ENCODE measurements around the gene AGAP1. TPM values are rescaled to one million over a fixed set of nuclear protein-coding genes. Genes with fewer than 3 reads are reported as not detected.

AGAP1 gene
- total and polyA plus RNA-seq, 8 donors = 5.0 to 27.6 (median 17.4) TPM

DNA sequence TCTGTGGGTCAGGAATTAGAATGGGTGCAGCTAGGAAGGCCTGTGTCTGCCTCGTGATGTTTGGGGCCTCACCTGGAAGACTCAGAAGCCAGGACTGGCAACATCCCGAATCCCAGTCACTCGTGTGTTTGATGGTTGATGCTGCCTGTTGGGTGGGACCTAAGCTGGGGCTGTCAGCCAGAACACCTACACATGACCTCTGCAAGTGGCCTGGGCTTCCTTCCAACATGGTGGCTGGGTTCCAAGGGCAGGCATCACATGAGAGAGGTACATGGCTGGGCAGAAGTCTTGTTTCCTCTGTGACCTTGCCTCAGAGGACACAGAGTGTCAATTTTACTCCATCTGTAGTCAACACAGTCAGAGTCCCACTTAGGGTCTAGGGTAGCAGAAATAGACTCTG, 496.5 kb downstream of the AGAP1 start:
- intact Hi-C loops (cut with DNase I) = no loop called here
- FAIRE-seq (no peak), DNase-seq (peak in 2 of 6 donors; percentile 16 to 38), ATAC-seq (no peak)
- H3K4me3 ChIP-seq = no peak overlapping the region
- 87 to 92% methylated on average over 3 of the region's 3 CpGs for WGBS, 2 donors
- H3K27ac ChIP-seq = no peak overlapping the region
- H3K4me1 ChIP-seq = no peaks in the 10 kb centered on the region
- H3K27me3 ChIP-seq = no peaks in the 10 kb centered on the region
- no peaks in the 10 kb centered on the region for H3K36me3 ChIP-seq
- no peaks in the 10 kb centered on the region for H3K9me3 ChIP-seq
- TF ChIP-seq, protein P1, sequence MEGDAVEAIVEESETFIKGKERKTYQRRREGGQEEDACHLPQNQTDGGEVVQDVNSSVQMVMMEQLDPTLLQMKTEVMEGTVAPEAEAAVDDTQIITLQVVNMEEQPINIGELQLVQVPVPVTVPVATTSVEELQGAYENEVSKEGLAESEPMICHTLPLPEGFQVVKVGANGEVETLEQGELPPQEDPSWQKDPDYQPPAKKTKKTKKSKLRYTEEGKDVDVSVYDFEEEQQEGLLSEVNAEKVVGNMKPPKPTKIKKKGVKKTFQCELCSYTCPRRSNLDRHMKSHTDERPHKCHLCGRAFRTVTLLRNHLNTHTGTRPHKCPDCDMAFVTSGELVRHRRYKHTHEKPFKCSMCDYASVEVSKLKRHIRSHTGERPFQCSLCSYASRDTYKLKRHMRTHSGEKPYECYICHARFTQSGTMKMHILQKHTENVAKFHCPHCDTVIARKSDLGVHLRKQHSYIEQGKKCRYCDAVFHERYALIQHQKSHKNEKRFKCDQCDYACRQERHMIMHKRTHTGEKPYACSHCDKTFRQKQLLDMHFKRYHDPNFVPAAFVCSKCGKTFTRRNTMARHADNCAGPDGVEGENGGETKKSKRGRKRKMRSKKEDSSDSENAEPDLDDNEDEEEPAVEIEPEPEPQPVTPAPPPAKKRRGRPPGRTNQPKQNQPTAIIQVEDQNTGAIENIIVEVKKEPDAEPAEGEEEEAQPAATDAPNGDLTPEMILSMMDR (IDR thresholded peaks at IDR 0.05) = no peak

DNA sequence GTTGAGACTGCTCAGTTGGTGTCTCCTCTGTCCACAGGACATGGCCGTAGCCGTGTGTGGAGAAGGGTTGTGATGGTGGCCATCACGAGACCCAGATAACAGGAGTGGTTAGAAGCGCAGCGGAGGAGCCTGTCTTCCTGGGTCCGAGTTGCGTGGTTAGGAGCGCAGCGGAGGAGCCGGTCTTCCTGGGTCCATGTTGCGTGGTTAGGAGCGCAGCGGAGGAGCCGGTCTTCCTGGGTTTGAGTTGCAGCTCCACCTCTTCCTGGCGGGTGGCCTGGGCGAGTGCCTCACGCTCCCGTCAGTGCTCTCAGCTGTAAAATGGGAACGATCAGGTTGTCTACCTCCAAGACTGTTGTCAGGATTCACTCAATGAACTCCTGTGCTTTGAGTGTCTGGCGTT, 498.2 kb downstream of the AGAP1 start:
- no peaks in the 10 kb centered on the region for H3K27me3 ChIP-seq
- no peaks in the 10 kb centered on the region for H3K36me3 ChIP-seq
- H3K9me3 ChIP-seq = no peaks in the 10 kb centered on the region
- FAIRE-seq (no peak), ATAC-seq (no peak), DNase-seq (no peak)
- H3K4me3 ChIP-seq = no peak overlapping the region
- intact Hi-C loops (cut with DNase I) = no loop called here
- H3K4me1 ChIP-seq = no peaks in the 10 kb centered on the region
- 97 to 98% methylated on average over 20 of the region's 20 CpGs for WGBS, 2 donors
- TF ChIP-seq, protein P1 (IDR thresholded peaks at IDR 0.05) = no peak
- H3K27ac ChIP-seq = no peak overlapping the region

DNA sequence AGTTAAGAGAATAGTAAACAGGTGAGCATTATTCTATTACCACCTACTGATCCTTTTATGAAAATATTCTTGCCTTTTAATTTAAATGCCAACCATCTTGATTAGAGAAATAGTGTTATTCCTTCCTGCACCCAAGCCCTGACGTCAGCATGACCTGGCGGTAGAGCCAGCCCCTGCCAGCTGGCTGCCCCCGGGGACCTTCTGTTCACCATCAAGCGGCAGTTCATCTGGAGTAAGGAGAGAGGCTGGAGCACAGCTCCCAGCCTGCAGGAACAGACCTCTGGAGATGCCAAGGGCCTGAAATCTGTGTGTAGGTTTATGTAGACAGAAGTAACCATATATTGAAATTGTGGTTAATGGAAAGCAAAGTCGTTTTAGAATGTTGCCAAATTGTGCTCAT, 502.6 kb downstream of the AGAP1 start:
- 91 to 96% methylated on average over 5 of the region's 5 CpGs for WGBS, 2 donors
- no peaks in the 10 kb centered on the region for H3K4me1 ChIP-seq
- intact Hi-C loops (cut with DNase I) = no loop called here
- H3K4me3 ChIP-seq = no peak overlapping the region
- H3K27me3 ChIP-seq = no peaks in the 10 kb centered on the region
- H3K27ac ChIP-seq = no peak overlapping the region
- TF ChIP-seq, protein P1 (IDR thresholded peaks at IDR 0.05) = no peak
- FAIRE-seq = no peak
- H3K36me3 ChIP-seq = no peaks in the 10 kb centered on the region
- no peak for DNase-seq
- no peak for ATAC-seq
- H3K9me3 ChIP-seq = no peaks in the 10 kb centered on the region

DNA sequence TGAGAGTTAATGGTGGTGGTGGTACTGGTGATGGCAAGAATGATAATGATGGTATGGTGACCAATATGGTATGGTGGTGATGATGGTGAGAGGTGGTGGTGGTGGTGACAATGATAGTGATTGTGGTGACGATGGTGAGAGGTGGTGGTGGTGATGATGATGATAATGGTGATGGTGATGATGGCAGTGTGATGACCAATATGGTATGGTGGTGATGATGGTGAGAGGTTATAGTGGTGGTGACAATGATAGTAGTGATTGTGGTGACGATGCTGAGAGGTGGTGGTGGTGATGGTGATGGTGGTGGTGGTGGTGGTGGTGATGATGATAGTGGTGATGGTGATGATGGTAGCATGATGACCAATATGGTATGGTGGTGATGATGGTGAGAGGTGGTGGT, 505.2 kb downstream of the AGAP1 start:
- FAIRE-seq (no peak), ATAC-seq (no peak), DNase-seq (no peak)
- H3K4me3 ChIP-seq = no peak overlapping the region
- 98% methylated on average over 2 of the region's 2 CpGs for WGBS, 2 donors
- H3K27ac ChIP-seq = no peak overlapping the region
- TF ChIP-seq, protein P1 (IDR thresholded peaks at IDR 0.05) = no peak
- no peaks in the 10 kb centered on the region for H3K36me3 ChIP-seq
- intact Hi-C loops (cut with DNase I) = no loop called here
- no peaks in the 10 kb centered on the region for H3K27me3 ChIP-seq
- no peaks in the 10 kb centered on the region for H3K9me3 ChIP-seq
- H3K4me1 ChIP-seq = no peaks in the 10 kb centered on the region

DNA sequence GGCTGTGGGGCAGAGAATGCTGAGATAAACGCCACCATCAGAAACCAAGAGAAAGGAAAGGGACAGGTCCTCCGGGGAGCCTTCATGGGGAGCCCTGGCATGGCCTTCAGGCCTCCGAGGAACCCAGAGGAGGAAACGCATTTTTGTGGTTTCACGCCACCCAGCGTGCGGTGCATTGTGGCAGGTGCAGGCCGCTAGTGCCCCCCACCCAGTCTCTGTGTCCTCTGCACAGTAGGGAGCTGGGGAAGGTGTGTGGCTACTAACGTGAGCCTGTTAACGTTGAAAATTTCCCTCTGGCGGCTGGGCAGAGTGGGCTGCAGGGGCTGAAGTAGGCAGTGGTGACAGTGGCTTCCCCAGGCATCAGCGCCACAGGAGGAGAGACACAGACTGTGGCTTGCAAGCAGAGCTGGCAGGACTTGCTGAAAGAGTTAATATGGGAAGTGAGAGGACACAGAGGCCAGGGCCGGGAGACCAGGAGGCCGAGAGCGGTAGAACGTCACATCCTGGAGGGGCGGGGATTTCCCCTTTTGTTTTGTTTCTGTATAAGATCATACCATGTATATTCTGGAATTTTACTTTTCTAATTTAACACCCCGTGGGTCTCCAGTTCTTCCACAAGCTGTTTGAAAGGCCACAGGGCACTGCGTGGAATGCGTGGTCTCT, 507.5 kb downstream of the AGAP1 start:
- H3K27ac ChIP-seq = no peak overlapping the region
- H3K9me3 ChIP-seq = no peaks in the 10 kb centered on the region
- no peaks in the 10 kb centered on the region for H3K4me1 ChIP-seq
- WGBS, 2 donors = 90 to 96% methylated on average over 20 of the region's 20 CpGs
- H3K27me3 ChIP-seq = no peaks in the 10 kb centered on the region
- FAIRE-seq = no peak
- H3K36me3 ChIP-seq = no peaks in the 10 kb centered on the region
- TF ChIP-seq, protein P1 (IDR thresholded peaks at IDR 0.05) = no peak
- ATAC-seq = no peak
- H3K4me3 ChIP-seq = no peak overlapping the region
- intact Hi-C loops (cut with DNase I) = no loop called here
- no peak for DNase-seq
